ENCODE results near the gene ROR2.
A peak's percentile ranks its signal among the peaks of the same experiment; 100 is the strongest.

The ROR2 gene

DNA sequence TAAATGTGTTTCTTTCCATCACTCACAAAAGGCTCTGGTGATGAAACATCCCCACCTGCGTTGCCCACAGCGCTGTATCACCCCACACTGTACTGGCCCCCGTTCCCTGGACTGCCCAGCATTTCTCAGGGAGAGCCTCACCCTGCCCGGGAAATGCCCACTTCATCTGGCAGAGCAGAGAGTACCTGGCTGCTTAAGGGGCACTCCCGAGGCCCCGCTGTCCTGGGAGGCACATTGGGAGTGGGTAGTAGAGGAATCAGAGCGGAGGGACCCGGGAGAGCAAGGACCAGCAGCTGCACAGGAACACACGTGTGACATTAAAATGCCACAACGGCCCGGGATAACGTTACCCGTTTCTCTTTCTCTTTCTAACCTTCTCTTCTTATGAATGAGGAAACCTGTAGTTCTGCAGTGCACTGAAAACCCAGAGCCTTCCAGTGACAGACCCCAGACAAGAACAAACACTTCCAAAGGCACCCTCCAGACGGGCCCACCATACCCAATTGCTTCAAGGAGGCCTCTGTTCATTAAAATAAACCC is 110.0 kb downstream of the ROR2 start:
- no peak for DNase-seq

- DNase-seq: peak in 1 of 2 experiments; percentile 15
These were observed 111.9 kb downstream of the ROR2 start for GRCh38 chr9:91837981-91838731.

DNA sequence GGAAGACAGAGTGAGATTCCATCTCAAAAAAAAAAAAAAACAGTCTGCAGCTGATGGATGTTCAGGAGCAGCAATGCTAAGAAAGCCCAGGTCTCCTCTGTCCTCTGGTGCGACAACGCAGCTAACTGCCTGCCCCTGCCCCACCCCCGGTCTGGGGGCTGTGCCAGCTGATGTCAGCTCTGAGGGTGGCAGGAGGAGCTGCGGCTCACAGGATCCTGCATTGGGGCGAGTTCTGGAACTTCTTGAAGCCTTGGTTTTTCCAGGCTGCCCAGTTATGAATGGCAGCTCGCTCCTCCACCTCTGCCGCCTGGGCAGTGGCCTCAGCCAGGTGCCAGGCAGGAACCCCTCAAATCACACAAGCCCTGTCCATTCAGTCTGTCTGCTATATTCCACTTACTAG is 113.5 kb downstream of the ROR2 start:
- no peak for DNase-seq

- DNase-seq: no peak
These were observed 114.4 kb downstream of the ROR2 start for GRCh38 chr9:91835632-91836031.

- no peak for DNase-seq
These were observed 114.8 kb downstream of the ROR2 start for GRCh38 chr9:91835216-91835615.

DNA sequence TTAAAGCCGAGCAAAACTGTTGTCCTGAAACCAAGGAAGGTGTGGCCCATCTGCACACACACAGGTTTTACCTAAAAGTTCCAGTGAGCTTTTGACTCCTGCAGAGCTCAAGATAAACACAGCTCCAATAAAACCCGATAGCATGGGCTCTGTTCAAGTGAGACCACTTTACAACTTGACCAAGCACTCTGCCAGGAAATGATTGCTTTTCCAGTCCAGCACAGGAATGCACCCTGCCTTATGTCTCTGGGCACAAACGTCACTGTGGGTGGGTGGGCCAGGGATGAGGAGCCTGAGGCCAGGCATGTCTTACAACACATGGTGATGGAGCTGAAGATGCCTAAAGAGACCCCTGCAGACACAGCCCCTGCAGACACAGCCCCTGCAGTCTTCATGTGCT is 115.3 kb downstream of the ROR2 start:
- no peak for DNase-seq

- DNase-seq: no peak
These were observed 116.2 kb downstream of the ROR2 start for GRCh38 chr9:91833878-91834255.

GRCh38 chr9:91833096-91833877 is 116.7 kb downstream of the ROR2 start:
- no peak for DNase-seq

GRCh38 chr9:91832322-91832721 is 117.7 kb downstream of the ROR2 start:
- no peak for DNase-seq

GRCh38 chr9:91825866-91826265 is 124.2 kb downstream of the ROR2 start:
- DNase-seq: no peak

- DNase-seq: no peak
These were observed 124.6 kb downstream of the ROR2 start for GRCh38 chr9:91825422-91825821.

- no peak for DNase-seq
These were observed 125.3 kb downstream of the ROR2 start for GRCh38 chr9:91824601-91825305.

GRCh38 chr9:91824151-91824550 is 125.9 kb downstream of the ROR2 start:
- DNase-seq: no peak

- DNase-seq: no peak
These were observed 128.8 kb downstream of the ROR2 start for GRCh38 chr9:91820949-91821880.

DNA sequence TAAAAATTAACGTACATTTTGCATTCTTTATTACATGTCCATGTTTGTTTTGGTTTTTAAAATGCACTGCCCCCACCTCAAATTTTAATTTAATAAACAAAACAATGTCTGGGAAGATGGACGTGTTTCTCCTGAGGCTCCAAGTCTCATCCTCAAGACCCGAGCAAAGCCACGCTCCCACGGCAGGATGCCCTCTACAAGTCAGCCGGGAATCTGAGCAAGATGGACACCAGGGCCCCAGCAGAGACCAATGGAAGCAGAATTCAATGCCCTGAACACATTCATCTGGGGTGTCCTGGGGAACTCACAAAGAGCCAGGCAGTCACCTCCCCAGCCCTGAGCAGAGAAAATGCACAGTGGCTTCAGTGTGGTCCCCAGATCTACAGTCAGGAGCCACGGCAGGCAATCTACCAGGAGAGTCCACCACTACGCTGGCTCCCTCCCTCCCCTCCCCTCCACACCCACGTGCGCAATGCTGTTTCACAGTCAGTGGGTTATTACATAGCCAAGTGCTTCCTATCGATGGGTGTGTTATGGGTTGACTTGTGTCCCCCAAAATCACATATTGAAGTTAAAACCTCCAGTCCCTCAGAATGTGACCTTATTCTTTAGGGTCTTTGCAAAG is 129.8 kb downstream of the ROR2 start:
- DNase-seq: no peak

DNA sequence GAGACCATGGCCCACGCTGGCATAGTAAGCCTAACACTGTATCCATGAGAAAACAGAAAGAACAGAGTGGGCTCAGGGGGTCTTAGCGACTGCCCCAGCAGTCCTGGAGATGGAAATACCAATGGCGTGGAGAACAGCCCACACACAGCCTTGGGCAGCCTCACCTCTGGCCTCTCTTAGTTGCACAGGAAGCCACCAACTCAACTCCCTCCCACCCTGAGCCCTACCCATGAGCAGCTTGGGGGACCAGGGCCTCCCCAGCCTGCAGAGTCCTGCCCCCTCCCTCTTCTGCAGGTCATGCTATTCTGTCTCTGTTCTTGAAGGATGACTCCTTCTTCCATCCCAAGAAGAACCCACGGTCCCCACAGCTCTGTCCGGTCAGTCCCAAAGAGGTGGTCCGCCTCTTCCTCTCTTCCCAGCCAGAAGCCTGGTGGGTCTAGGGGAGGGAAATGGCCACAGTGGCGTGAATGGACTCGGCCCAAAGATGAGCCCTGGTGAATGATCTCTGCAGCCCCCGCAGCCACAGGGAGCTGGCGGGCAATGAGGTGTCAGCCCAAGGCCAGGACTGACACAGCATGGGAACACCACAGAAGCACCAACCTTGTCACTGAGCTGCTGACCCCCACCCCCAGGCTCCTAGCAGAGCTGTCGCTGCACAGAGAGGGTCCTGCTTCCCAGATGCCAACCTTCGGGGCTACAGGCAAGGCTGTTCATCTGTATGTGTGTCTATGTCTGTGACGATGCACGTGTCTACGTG is 131.2 kb downstream of the ROR2 start:
- no peak for DNase-seq

- DNase-seq: no peak
These were observed 131.8 kb downstream of the ROR2 start for GRCh38 chr9:91818225-91818585.

DNA sequence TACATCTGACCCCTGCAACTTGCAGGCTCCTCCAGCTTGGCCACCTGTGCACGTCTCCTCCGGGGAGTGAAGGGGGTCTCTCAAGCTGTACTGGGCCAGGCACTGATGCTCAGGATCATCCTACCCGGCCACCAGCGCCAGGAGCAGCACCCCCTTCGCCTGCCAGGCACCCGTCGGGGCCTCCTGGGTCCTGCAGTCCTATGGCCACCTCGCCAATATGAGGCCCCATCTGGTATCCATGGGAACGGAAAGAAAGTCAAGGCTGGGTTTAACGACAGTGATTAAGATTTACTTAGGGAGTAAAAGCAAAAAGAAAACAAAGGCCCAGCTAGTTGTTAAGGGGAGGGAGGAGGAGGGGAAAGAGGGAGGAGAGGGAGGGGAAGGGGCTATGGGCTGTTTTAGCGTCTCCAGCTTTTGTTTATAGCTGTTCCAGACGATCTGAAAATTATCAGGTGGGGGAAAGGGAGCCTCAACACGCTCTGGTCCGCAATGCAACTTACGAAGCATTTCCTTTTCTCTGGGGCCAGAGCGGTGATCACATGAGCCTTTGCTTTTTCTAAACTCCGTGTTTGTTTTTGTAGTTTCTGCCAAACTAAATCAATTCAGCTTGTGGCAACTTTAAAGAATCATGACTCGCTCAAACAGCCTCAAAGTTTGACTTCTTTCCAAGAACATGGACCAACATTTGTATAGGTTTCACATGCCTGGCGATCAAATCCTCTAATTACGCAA is 132.4 kb downstream of the ROR2 start:
- no peak for DNase-seq

- DNase-seq: no peak
These were observed 132.9 kb downstream of the ROR2 start for GRCh38 chr9:91817106-91817492.

GRCh38 chr9:91816356-91816755 is 133.7 kb downstream of the ROR2 start:
- no peak for DNase-seq

GRCh38 chr9:91815896-91816295 is 134.1 kb downstream of the ROR2 start:
- DNase-seq: no peak
